Upper lobe of left lung (tissue), 4 donors: ENCODE results near the gene AP3S2.

Source experiments
- CTCF ChIP-seq, 6 experiments: fragments of 450-650 bp in 4 of 6; fragments of 200-600 bp in 2 of 6; sonication (generic) in 2 of 6; IDR thresholded peaks; one replicate each; pipeline ENCODE4 v1.5.1; 2016 to 2019; ENCODE audit warnings: antibody characterized with exemption in 6 of 6
- POLR2AphosphoS5 ChIP-seq, 2 donors: sonication (generic); formaldehyde crosslinking; IDR thresholded peaks; one replicate each; pipeline ENCODE4 v1.5.1; 2017; ENCODE audit warnings: antibody characterized with exemption in 2 of 2

- TF ChIP-seq CTCF (IDR thresholded peaks at IDR 0.05) (no peak), POLR2AphosphoS5 (IDR thresholded peaks at IDR 0.05) (no peak)
Measured at GRCh38 chr15:89802986-89803824, 90.6 kb downstream of the AP3S2 start.
